Activated CD8-positive, alpha-beta T cell treated with anti-CD3 and anti-CD28 coated beads, Interleukin-2, amount 10 ng/mL, durations not matched to agents 7 days and 5 days (primary cell): ENCODE data around the gene VAV2. TPM values are rescaled to one million over a fixed set of nuclear protein-coding genes. Genes with fewer than 3 reads are reported as not detected.

Experiments used
- ATAC-seq: fragments of 150-1000 bp; cut with Tn5 transposase; one replicate; pipeline ENCODE4 v1.10.0; 2021; ENCODE audit warnings: moderate library complexity
- CTCF ChIA-PET: fragments of 350-600 bp; sonication (Branson Sonifier 250); formaldehyde crosslinking; loops from one replicate; lab custom pipeline; 2021; ENCODE audit warnings: antibody characterized with exemption; lab: Charles Lee
- POLR2A ChIA-PET: fragments of 350-600 bp; sonication (Branson Sonifier 250); formaldehyde crosslinking; loops from one replicate; lab custom pipeline; 2021; ENCODE audit warnings: antibody characterized with exemption; lab: Charles Lee
- DNase-seq: peaks from one replicate; pipeline ENCODE4 v3.0.0-alpha.2; 2020
- H3K27ac Mint-ChIP-seq: one replicate; pipeline ENCODE4 v1.8.0; 2021; ENCODE audit warnings: mild to moderate bottlenecking, mixed read lengths
- H3K27me3 Mint-ChIP-seq: one replicate; pipeline ENCODE4 v1.8.0; 2021; ENCODE audit warnings: low read depth, mixed read lengths
- H3K36me3 Mint-ChIP-seq: one replicate; pipeline ENCODE4 v1.8.0; 2021; ENCODE audit warnings: low read depth, mixed read lengths
- H3K4me1 Mint-ChIP-seq: one replicate; pipeline ENCODE4 v1.8.0; 2021; ENCODE audit warnings: low read depth, mixed read lengths
- H3K4me3 Mint-ChIP-seq: one replicate; pipeline ENCODE4 v1.8.0; 2021; ENCODE audit warnings: mild to moderate bottlenecking, mixed read lengths
- H3K9me3 Mint-ChIP-seq: one replicate; pipeline ENCODE4 v1.8.0; 2022; ENCODE audit warnings: mixed read lengths; ENCODE audit not compliant: insufficient read depth
- total RNA-seq, 2 experiments: library from RNA; stranded (reverse); gene quantifications; one replicate each; pipeline ENCODE4 v1.2.3, GENCODE V29; 2021

The VAV2 gene
- total RNA-seq, 2 experiments from 2014 or later, result 10.1 to 10.3 TPM

- Mint-ChIP-seq H3K27ac (no peak overlapping the region), H3K9me3 (no peaks in the 10 kb centered on the region), H3K4me3 (no peak overlapping the region), H3K36me3 (no peaks in the 10 kb centered on the region), H3K27me3 (peaks cover 3% of the 10 kb centered on the region), H3K4me1 (no peaks in the 10 kb centered on the region)
- ChIA-PET POLR2A (no interaction called here), CTCF (no interaction called here)
- ATAC-seq, result no peak
- DNase-seq, result no peak
Observed at GRCh38 chr9:133915534-133916158, 76.5 kb downstream of the VAV2 start.

- DNase-seq (no peak), ATAC-seq (no peak)
- no peaks in the 10 kb centered on the region for H3K36me3 Mint-ChIP-seq
- H3K27me3 Mint-ChIP-seq, result peaks cover 3% of the 10 kb centered on the region
- no peak overlapping the region for H3K4me3 Mint-ChIP-seq
- H3K4me1 Mint-ChIP-seq, result no peaks in the 10 kb centered on the region
- POLR2A ChIA-PET, result no interaction called here
- no peak overlapping the region for H3K27ac Mint-ChIP-seq
- CTCF ChIA-PET, result no interaction called here
- no peaks in the 10 kb centered on the region for H3K9me3 Mint-ChIP-seq
Observed at GRCh38 chr9:133914442-133915342, 77.4 kb downstream of the VAV2 start.

GRCh38 chr9:133913571-133914369, 78.4 kb downstream of the VAV2 start:
- ChIA-PET POLR2A (no interaction called here), CTCF (no interaction called here)
- ATAC-seq (no peak), DNase-seq (no peak)
- no peak overlapping the region for H3K27ac Mint-ChIP-seq
- peaks cover 3% of the 10 kb centered on the region for H3K27me3 Mint-ChIP-seq
- H3K36me3 Mint-ChIP-seq, result no peaks in the 10 kb centered on the region
- no peaks in the 10 kb centered on the region for H3K9me3 Mint-ChIP-seq
- no peak overlapping the region for H3K4me3 Mint-ChIP-seq
- H3K4me1 Mint-ChIP-seq, result no peaks in the 10 kb centered on the region

- Mint-ChIP-seq H3K27me3 (no peaks in the 10 kb centered on the region), H3K4me1 (no peaks in the 10 kb centered on the region), H3K36me3 (no peaks in the 10 kb centered on the region), H3K9me3 (no peaks in the 10 kb centered on the region), H3K27ac (no peak overlapping the region), H3K4me3 (no peak overlapping the region)
- DNase-seq (no peak), ATAC-seq (no peak)
- POLR2A ChIA-PET, result no interaction called here
- CTCF ChIA-PET, result interaction anchor here (0.7 kb wide), 1 partner anchor 210 kb away, joined by 3 read pairs; no protein-coding TSS in a partner anchor
Observed at GRCh38 chr9:133910855-133911514, 81.1 kb downstream of the VAV2 start.

- H3K27me3 Mint-ChIP-seq, result no peaks in the 10 kb centered on the region
- CTCF ChIA-PET, result no interaction called here
- no peak for ATAC-seq
Observed at GRCh38 chr9:133906932-133907910, 84.9 kb downstream of the VAV2 start.

GRCh38 chr9:133906218-133906617, 85.9 kb downstream of the VAV2 start:
- Mint-ChIP-seq H3K4me3 (no peak overlapping the region), H3K9me3 (no peaks in the 10 kb centered on the region), H3K4me1 (no peaks in the 10 kb centered on the region), H3K27me3 (no peaks in the 10 kb centered on the region), H3K36me3 (no peaks in the 10 kb centered on the region), H3K27ac (no peak overlapping the region)
- no peak for ATAC-seq
- no peak for DNase-seq
- CTCF ChIA-PET, result no interaction called here
- POLR2A ChIA-PET, result no interaction called here

More at GRCh38 chr9:133906932-133907910, 84.9 kb downstream of the VAV2 start:
- no peak for DNase-seq
- Mint-ChIP-seq H3K4me3 (no peak overlapping the region), H3K27ac (no peak overlapping the region), H3K9me3 (no peaks in the 10 kb centered on the region), H3K4me1 (no peaks in the 10 kb centered on the region), H3K36me3 (no peaks in the 10 kb centered on the region)
- POLR2A ChIA-PET, result no interaction called here

- Mint-ChIP-seq H3K27me3 (no peaks in the 10 kb centered on the region), H3K4me1 (no peaks in the 10 kb centered on the region), H3K36me3 (no peaks in the 10 kb centered on the region), H3K27ac (no peak overlapping the region), H3K9me3 (no peaks in the 10 kb centered on the region), H3K4me3 (no peak overlapping the region)
- POLR2A ChIA-PET, result interaction anchor here (0.6 kb wide), 1 partner anchor 10 kb away, joined by 3 read pairs; no protein-coding TSS in a partner anchor
- DNase-seq (no peak), ATAC-seq (no peak)
- CTCF ChIA-PET, result no interaction called here
Observed at GRCh38 chr9:133905493-133905892, 86.6 kb downstream of the VAV2 start.

- no peak for ATAC-seq
- H3K27me3 Mint-ChIP-seq, result no peaks in the 10 kb centered on the region
- H3K9me3 Mint-ChIP-seq, result no peaks in the 10 kb centered on the region
- H3K27ac Mint-ChIP-seq, result no peak overlapping the region
- no peak overlapping the region for H3K4me3 Mint-ChIP-seq
- H3K36me3 Mint-ChIP-seq, result no peaks in the 10 kb centered on the region
- no peaks in the 10 kb centered on the region for H3K4me1 Mint-ChIP-seq
- ChIA-PET CTCF (no interaction called here), POLR2A (no interaction called here)
- no peak for DNase-seq
Observed at GRCh38 chr9:133904346-133905090, 87.6 kb downstream of the VAV2 start.

- H3K9me3 Mint-ChIP-seq, result no peaks in the 10 kb centered on the region
- DNase-seq (no peak), ATAC-seq (no peak)
- no peaks in the 10 kb centered on the region for H3K36me3 Mint-ChIP-seq
- ChIA-PET POLR2A (no interaction called here), CTCF (no interaction called here)
- H3K4me3 Mint-ChIP-seq, result no peak overlapping the region
- no peaks in the 10 kb centered on the region for H3K4me1 Mint-ChIP-seq
- no peaks in the 10 kb centered on the region for H3K27me3 Mint-ChIP-seq
- no peak overlapping the region for H3K27ac Mint-ChIP-seq
Observed at GRCh38 chr9:133901184-133901835, 90.8 kb downstream of the VAV2 start.

- Mint-ChIP-seq H3K27me3 (no peaks in the 10 kb centered on the region), H3K4me1 (no peaks in the 10 kb centered on the region), H3K27ac (no peak overlapping the region), H3K36me3 (no peaks in the 10 kb centered on the region), H3K9me3 (no peaks in the 10 kb centered on the region), H3K4me3 (no peak overlapping the region)
- DNase-seq (no peak), ATAC-seq (no peak)
- POLR2A ChIA-PET, result no interaction called here
- CTCF ChIA-PET, result no interaction called here
Observed at GRCh38 chr9:133897675-133898074, 94.4 kb downstream of the VAV2 start.
